HG03571 (cell line): ENCODE data around the gene GRK5.

Experiments
- ATAC-seq: cut with Tn5 transposase; IDR thresholded peaks from one replicate; pipeline ENCODE4 v1.9.1; 2021; ENCODE audit not compliant: unreplicated experiment

GRK5 gene

DNA sequence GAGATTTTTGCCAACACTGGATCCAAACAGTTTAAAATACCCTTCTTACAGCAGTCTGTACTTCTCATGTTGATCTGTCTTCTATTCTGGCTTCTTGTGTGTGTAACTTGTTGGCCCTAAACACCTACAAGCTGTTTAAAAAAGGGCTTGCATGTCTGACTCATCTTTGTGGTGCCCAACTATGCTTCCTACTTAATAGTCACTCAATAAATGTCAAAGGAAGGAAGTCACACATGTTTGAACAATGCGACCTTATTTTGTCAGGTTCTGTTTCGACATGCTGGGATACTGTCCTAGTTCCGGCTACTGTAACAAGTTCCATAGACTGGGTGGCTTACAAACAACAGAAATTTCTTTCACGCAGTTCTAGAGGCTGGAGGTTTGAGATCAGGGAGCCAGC lies 9.4 kb upstream of the GRK5 start:
- ATAC-seq: no peak

DNA sequence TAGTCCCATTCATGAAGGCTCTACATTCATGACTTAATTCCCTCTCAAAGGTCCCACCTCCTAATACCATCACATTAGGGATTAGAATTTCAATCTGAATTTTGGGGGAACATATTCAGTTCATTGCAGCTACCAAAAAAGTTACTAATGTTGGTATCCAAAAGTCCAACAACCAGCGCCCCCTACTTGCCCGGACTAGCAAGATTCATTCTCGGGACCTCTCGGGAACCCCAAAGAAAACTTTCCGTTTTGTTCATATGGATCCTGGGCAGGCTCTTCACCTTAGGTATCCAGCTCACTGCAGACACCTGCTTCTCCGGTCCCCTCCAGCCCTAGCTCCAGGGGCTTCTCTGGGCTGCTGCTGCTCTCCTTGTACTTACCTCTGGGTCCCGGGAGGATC lies 8.9 kb upstream of the GRK5 start:
- no peak for ATAC-seq

DNA sequence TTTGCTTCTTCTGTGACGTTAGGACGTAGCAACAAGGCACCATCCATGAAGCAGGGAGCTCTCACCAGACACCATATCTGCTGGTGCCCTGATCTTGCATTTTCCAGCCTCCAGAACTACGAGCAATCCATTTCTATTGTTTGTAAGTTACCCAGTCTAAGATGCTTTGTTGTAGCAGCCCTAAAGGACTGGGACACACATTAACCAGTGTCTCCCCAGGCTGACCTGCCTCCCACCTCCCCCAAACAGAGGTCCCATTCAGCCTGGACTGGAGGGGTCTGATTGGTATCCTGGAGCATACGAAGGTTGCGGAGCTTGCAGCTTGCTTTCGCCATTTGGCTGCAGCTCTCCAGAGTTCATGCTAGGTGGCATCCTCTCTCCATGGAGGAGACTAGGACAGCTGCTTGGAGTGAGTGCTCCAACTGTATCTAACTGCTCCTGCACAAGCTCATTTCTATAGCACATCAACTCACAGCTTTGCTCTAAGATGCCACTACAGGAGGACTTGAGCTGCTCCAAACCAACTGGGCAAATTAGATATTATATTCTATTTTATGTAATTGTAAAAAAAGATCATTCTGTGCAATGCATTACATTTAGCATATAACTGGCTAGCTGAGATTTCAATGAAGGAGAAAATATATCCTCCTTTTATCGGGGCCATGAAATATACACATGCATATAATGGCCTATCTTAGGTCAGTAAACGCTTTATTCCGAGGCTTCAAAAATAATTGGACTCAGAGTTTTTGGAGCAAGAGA lies 8.0 kb upstream of the GRK5 start:
- ATAC-seq: no peak

DNA sequence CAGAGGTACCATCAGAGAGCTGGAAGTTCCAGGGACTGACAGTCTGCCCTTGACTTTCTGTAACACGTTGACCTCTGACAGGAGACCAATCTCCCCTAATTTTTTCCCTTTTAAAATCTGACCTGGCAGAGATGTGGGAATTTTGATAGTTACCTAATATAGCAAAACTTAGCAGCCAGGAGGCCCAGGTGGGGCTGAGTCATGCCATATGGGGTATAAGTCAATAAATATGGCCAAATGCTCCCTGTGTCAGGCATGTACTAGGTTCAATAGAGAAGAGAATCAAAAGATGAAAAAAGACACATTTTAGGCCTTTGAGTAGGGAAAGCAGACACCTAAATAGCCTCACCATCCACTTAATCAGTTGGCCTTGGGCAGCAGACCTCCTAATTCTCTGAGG lies 6.1 kb upstream of the GRK5 start:
- ATAC-seq: no peak

DNA sequence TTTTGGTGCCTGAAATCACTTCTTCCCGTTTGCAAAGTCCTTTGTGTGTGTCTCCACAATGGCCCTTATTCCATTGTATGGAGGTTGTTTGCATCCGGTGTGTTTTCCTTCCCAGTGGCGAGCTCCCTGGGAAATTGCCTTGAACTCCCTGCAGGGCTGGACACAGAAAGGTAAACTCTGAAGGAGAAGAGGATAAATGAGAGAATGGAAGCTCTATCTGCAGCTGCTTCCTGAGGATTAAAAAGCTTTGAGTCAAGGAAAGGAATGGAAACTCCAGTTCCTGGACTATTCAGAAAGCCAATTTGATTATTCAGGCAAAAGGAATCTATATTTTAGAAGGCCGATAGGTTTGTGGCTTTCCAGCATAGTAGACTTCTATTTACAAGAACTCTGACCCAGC lies 4.4 kb upstream of the GRK5 start:
- no peak for ATAC-seq

DNA sequence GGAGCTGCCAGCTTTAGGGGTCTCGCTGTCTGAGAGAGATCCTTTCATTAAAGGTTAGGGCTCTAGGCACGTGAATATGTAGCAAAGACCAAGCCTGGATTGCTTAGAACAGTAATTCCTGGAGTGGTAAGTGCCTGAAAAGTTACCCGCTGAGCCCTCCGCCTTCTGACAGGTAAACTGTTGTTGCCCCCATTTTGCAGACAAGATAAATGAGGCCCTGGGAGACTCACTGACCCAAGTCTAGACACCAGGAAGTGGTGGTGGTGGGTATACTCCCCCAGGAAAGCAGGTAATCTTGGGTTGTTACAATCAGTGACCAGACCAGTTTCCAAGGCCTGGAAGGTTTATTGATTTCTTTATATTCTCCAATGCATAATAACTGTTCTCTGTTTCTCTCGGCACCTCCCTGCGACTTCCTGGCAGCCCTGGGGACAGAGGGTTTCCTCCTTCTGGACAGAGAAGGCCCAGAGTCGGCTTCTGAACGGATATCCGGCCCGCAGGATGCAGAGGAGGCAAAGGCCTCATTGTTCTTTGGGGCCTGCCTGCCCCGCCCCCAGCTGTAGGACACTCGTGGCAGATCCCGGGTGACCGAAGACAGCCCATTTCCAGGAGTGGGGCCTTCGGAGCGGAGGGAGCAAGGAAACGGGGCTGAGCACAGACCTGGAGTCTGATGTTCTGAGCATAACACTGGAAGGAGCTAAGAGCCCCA lies 1.3 kb upstream of the GRK5 start:
- ATAC-seq: peak; percentile 23

DNA sequence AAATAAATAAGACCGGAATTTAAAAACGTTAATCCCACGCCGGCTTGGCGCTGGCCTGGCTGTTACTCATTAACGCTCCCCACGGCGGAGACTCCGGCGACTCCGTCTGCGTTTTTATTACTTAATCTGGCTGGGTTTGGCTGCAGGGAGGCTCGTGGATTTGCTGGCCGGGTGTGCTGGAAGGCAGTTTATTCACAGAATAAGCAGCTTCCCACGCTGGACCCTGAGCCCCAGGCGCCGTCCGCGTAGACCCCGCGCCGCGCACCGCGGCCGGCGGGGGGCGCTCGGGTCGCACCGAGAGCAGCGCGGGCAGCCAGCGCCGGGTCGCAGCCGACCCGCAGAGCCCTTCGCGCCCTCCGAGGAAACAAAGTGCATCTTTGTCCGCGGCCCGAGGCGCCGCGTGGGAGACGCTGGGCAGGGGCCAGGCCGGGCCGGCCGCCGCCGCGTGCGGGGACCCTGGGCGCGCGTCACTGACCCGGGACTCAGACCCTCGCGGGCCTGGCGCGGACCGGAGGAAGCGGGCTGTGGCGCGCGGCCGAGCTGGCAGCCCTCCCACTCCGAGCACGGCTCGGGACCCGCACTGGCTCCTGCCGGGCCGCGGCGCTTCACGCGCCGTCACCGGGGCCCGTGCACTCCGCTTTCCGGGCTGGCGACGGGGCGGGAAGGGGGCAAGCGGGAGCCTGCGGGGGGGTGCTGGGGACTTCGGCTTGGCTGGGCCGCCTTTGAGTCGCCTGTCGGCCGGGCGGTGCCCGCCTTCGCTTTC lies 587 bp upstream of the GRK5 start:
- ATAC-seq: peak; percentile 48

DNA sequence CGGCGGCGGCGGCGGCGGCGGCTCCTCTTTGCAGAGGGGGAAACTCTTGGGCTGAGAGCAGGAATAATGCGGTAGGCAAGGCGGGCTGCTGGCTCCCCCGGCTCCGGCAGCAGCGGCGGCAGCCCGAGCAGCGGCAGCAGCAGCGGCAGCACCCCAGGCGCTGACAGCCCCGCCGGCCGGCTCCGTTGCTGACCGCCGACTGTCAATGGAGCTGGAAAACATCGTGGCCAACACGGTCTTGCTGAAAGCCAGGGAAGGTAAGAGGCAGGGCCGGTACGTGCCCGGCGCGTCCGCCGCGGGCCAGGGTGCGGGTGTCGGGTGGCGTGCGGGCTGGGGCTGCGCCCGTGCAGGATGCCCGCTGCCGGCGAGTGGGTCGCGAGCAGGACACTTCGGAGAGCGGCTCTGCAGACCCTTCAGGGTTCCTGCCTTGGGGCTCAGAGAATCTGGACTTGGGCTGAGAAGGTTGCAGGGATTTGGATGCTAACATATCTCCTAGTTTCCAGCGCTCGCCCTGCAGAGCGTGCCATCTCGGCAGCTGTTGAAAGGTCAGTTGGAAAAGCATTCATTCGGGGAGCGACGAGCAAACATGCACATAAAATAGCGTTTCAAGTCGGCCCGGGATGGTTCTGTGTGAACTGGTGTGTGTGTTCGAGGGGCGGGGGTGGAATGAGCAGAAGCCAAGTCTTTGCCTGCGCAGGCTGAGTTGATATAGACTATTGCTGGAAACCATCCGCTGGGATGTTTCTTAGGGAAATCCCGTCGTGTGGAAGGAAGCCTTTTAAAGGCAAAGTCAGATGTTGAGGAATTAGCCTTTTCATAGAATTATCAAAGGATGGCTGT lies 562 bp downstream of the GRK5 start:
- peak; percentile 5 for ATAC-seq

DNA sequence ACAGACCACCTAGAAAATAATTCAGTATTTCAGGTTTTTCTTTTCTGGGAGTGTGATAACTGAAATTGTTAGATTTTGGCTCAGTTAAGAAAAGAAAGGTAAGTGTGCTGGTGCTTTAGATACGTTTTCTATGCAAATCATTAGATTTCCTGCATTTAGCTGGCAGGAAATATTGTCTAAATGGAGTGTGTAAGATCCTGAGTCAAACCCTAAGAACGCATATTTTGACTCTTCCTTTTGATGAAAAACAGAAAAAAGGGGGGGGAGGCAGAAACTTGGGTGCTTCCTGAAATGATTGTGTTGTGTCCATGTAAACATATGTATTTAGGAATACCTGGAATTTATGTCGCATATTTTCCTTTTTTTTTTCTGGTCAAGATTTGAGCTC lies 1.2 kb downstream of the GRK5 start:
- no peak for ATAC-seq

DNA sequence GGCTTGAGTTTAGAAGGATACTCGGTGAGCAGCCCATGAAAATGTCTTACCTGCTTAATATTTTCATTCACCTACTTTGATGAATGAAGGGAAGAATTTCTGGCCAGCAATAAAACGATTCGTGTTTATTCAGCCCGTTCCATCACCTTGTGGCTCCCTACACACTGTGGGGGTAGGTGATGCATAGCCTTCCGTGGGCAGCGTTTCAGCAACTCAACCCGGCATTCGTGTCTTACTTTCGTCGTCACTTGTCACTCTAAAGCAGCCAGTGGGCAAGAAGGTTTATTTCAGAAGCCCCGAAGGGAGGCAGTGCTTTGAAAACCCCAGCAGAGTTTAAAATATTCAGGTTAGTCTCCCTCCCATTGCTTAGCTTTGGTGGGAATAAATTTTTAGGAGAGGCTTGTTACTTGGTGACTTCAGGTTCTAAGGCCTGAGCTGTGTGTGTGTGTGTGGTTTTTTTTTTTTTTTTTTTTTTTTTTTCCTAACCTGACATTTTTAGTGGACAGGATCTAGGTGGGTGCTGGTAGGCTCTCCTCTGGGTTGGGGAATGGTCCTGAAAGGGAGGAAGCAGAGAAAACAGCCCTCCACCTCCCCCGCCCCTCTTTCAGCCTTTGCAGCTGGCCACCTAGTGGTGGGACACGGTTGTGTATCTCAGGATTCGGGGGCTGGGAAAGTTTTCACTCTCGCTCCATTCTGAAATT lies 1.8 kb downstream of the GRK5 start:
- no peak for ATAC-seq

DNA sequence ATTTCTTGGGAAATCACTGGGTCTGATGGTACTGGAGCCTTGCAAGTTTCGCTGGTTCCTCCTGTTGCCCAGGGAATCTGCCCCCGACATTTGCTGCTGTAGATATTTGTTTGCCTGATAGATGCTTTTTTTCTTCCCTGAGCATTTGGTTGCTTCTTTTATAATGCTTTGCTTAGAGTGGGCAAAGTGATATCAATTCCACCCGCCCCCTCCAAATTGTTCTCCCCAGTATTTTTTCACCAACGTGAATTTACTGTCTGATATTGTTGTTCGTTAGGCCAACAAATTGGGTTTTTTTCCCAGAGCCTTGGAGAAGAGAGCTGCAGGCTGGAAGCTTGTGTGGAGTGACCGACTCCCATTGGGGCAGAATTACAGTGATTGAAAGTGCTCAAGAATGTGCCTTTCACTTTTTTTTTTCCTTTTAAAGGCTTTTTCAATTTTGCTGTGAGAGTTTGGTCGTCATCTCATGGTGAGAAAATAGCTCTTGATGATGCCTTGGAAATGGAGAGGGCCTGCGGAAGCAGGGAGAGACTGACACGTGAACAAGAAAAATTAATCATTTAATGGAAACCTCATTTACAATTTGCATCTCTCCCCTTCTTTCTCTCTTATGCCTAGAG lies 2.5 kb downstream of the GRK5 start:
- ATAC-seq: no peak

DNA sequence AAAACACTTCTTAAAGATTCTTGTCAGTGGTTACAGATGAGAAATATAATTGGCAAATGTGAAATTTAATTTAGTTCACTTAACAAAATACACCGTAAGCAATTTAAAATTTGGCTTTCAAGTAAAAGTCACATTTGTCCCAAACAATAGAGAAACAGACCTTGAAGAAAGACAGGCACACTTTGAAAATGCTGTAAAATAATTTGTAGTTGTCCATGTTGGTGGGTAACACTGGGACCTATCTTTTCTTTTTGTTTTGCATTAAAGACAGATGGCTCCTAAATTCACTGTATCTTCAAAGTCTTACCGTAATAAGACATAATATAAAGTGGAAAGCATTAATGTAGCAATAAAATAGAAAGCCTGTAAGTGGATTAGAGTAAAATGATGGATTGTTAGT lies 3.3 kb downstream of the GRK5 start:
- no peak for ATAC-seq

DNA sequence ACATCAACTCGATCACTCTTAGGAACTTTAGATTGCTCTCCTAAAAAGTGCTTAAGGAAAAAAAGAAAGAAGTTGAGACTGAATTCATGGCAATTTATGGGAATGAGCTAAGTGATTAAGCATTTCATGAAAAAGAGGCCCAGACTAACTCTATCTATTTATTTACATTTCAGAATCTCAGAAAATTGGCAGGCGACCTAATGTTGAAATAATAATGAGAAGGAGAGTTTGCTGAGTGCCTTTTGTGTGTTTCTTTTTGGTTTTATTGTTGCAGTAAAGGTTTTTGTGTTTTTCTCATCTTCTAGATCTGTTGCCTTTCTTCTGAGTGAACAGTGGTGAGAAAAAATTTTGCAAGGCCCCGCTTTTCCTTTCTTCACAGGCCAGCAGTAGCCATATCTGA lies 3.8 kb downstream of the GRK5 start:
- no peak for ATAC-seq

DNA sequence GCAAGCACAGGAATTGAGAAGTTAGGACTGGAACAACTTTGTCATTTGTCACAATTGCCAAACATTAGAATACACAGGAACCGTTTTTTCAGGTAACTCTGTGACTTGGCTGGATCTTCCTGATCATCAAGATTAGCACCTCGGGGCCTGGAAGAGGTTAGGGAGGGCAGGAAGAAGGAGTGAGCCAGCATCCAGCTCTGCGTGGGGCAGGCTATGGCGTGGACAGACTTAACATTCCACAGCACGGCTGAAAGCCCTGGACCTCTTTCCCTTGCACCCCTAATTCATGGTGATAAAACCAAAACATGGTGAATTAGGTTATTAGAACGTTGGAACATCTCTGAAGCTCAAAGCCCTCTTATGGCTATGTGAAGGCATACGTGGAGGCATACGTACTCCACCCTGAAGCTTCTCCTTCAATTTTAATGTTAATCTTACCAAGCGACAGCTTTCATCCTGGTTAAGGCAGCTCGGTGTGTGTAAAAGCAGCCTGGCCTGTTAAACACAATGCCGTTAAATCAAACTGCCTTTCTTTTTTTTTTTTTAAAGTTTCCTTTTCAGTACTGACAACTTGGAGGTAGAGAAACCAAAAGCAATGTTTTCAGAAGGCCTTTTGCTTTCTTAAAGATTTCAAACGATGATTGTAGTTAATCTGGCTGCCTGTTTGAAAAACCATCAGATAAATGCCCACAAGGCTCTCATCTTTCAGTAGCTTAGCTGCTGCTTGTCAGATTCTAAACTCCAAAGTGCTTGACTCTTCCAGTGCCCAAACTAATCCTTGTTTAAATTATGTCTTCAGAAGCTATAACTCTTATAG lies 4.5 kb downstream of the GRK5 start:
- no peak for ATAC-seq

DNA sequence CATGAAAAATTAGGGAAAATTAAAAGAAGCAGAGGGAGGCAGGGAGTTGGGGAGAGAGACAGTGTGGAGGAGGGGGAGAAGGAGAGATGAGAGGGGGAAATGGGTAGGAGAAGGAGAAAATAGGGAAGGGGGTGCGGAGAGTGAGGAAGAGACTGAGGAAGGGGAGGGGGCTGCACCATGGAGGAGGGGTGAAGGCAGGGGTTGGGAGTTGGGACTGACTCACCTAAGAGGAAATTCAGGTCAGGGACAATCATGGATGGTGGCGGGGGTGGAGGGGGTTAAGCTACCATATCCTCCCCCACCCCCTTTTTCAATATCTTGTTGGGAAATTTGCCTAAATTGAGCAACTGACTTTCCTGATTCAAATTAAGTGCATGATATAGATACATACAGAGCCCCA lies 8.0 kb downstream of the GRK5 start:
- ATAC-seq: no peak

DNA sequence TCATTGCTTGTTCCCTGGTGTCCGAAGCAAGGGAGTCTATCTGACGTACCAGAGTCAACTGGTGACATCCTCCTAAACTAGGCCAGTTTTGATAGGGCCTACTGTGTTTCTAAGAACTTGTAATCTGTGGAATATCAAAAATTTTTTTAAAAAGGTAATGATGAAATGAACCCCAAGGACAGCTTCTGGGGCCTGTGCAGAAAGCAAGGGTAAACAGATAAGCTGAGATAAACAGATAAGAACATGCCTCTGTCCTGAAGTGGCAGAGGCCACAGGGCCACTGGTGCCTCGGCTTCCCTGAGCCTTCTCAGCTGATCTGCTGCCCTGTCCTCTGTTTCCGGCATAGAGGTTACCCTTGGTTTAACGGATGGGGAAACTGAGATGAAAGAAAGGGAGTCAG lies 8.8 kb downstream of the GRK5 start:
- no peak for ATAC-seq

DNA sequence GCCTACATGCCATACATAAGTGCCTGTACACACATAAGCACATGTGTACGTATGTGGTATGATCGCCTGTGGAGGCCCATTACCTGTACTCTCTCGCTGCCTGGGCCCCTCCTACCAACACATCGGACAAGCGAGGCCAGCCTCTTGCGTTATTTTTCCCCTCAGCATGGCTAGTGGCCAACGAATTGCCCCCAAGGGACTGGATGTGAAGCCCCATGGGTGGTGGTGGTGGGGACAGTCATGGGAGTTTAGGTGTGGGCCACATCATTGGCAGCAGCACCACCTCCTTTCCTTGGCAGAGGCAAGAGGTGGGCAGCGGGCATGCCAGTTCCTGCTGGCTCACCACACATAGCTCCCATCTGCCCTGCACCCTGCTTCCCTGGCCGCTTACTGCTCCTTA lies 10.0 kb downstream of the GRK5 start:
- no peak for ATAC-seq

DNA sequence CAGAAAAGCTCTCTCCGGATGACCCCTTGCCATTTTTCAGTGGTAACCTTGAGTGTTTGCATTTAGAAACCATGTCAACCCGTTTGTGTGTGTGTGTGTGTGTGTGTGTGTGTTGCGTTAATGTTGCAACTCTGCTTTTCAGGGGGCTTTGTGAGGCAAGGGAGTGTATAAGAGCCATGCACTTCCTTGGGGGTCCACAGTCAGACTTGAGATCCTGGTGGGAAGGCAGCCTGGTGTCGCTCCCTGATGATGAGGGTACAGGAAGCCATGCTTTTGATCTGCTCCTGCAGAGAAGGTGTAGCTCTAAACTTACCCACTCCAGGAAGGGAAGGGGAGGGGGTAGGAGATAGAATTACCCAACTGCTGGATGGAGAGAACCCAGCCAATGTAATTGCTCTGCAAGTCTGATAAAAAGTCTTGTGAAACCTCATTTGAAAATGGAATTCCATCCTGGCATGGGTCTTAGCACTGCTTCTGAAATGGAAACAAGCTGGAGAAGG lies 10.7 kb downstream of the GRK5 start:
- ATAC-seq: no peak

DNA sequence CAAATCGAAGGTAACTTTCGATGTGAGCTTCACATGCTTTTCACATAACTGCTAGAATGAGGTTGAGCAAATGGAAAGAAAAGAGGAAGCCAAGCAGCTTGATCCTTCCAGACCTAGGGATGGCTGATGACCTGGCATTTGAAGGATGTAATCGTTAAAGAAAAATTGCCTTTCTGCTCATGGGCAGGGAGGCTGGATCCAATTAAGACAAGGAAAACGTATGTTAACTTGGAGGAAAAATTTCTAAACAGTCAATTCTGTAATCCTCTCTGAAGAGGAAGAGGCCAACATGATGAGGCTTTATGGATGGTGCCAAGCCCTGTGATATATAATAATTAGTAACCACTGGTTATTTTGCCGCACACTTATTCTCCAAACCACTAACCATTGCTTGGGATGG lies 12.5 kb downstream of the GRK5 start:
- ATAC-seq: no peak
